D721Med (cell line): Measurements from ENCODE around the gene SPTB.

Experiments used
- DNase-seq: peaks from one replicate; pipeline ENCODE4 v3.0.0; 2011; ENCODE audit warnings: low spot score; ENCODE audit not compliant: insufficient read length
- FAIRE-seq: peaks from 2 replicates; lab custom pipeline; 2011; peaks lifted over from hg19 to GRCh38; lab: Jason Lieb, UNC
- CTCF ChIP-seq: IDR thresholded peaks from 2 replicates; pipeline ENCODE4 v1.5.1; 2012; ENCODE audit warnings: mild to moderate bottlenecking, control low read depth; ENCODE audit not compliant: insufficient read depth; ENCODE audit errors: missing control alignments

Gene SPTB

GRCh38 chr14:64732536-64733120, 147.1 kb downstream of the SPTB start:
- FAIRE-seq (no peak), DNase-seq (no peak)
- TF ChIP-seq CTCF: no peak

GRCh38 chr14:64732066-64732465, 147.6 kb downstream of the SPTB start:
- FAIRE-seq: no peak
- DNase-seq: no peak
- no peak for TF ChIP-seq CTCF

GRCh38 chr14:64731141-64731581, 148.5 kb downstream of the SPTB start:
- FAIRE-seq: no peak
- DNase-seq: no peak
- TF ChIP-seq CTCF: no peak

- no peak for TF ChIP-seq CTCF
- DNase-seq (no peak), FAIRE-seq (no peak)
Measured at GRCh38 chr14:64730681-64731080, 149.0 kb downstream of the SPTB start.

- FAIRE-seq (no peak), DNase-seq (no peak)
- TF ChIP-seq CTCF: no peak
Measured at GRCh38 chr14:64730061-64730440, 149.7 kb downstream of the SPTB start.

- DNase-seq: no peak
- no peak for TF ChIP-seq CTCF
- FAIRE-seq: no peak
Measured at GRCh38 chr14:64729386-64730060, 150.2 kb downstream of the SPTB start.

- no peak for FAIRE-seq
- no peak for DNase-seq
- no peak for TF ChIP-seq CTCF
Measured at GRCh38 chr14:64728856-64729255, 150.9 kb downstream of the SPTB start.
